Common myeloid progenitor, CD34-positive (primary cell): ENCODE measurements around the gene RAP1A.
"Not testable (repeated sequence)": the region's sequence is repeated elsewhere in the genome, so short reads cannot be mapped to it uniquely, and the experiment has no call there.

Experiments
- CTCF ChIA-PET: fragments of 350-600 bp; sonication (Branson Sonifier 250); formaldehyde crosslinking; loops from one replicate; lab custom pipeline; 2021; ENCODE audit warnings: antibody characterized with exemption; lab: Charles Lee
- POLR2A ChIA-PET: fragments of 350-600 bp; sonication (Branson Sonifier 250); formaldehyde crosslinking; loops from one replicate; lab custom pipeline; 2021; ENCODE audit warnings: antibody characterized with exemption; lab: Charles Lee
- DNase-seq, 3 donors: peaks; one replicate each; pipeline versions ENCODE4 v3.0.0 to v3.0.0-alpha.2; 2013
- H3K27ac ChIP-seq, 2 experiments: 1 replicate in 1 of 2; 2 replicates in 1 of 2; pipeline ENCODE4 v1.7.0; 2013; ENCODE audit warnings: inconsistent platforms in 2 of 2, low read length in 2 of 2, mild to moderate bottlenecking in 2 of 2, low read depth in 1 of 2, moderate library complexity in 1 of 2; ENCODE audit not compliant: severe bottlenecking in 2 of 2, insufficient read depth in 1 of 2, poor library complexity in 1 of 2
- H3K27me3 ChIP-seq, 5 experiments: replicated peaks in 2 of 5; 1 replicate in 3 of 5; 2 replicates in 2 of 5; pipeline versions ENCODE4 v1.6.1 to v1.7.0; 2013; ENCODE audit warnings: low read length in 4 of 5, mild to moderate bottlenecking in 2 of 5, moderate library complexity in 2 of 5, inconsistent platforms in 1 of 5; ENCODE audit not compliant: insufficient read depth in 5 of 5, control insufficient read depth in 4 of 5
- H3K36me3 ChIP-seq, 4 experiments: 1 replicate in 2 of 4; 2 replicates in 2 of 4; pipeline versions ENCODE4 v1.6.1 to v1.7.0; 2013; ENCODE audit warnings: low read length in 3 of 4, control low read depth in 1 of 4, mild to moderate bottlenecking in 1 of 4; ENCODE audit not compliant: control insufficient read depth in 4 of 4, insufficient read depth in 4 of 4
- H3K4me1 ChIP-seq, 4 experiments: 1 replicate in 3 of 4; 2 replicates in 1 of 4; pipeline versions ENCODE4 v1.6.1 to v1.7.1; 2013; ENCODE audit warnings: low read length in 3 of 4, mild to moderate bottlenecking in 3 of 4, control low read depth in 1 of 4, inconsistent platforms in 1 of 4, moderate library complexity in 1 of 4; ENCODE audit not compliant: control insufficient read depth in 4 of 4, insufficient read depth in 4 of 4; ENCODE audit errors: control extremely low read depth in 1 of 4
- H3K4me3 ChIP-seq, 7 experiments: 1 replicate in 4 of 7; 2 replicates in 3 of 7; pipeline versions ENCODE4 v1.5.1 to v1.7.0; 2013; ENCODE audit warnings: mild to moderate bottlenecking in 7 of 7, low read length in 6 of 7, moderate library complexity in 6 of 7, inconsistent platforms in 2 of 7, low read depth in 2 of 7, control low read depth in 1 of 7; ENCODE audit not compliant: insufficient read depth in 4 of 7, control insufficient read depth in 1 of 7; ENCODE audit errors: extremely low read depth in 1 of 7
- H3K9me3 ChIP-seq, 5 experiments: 1 replicate in 4 of 5; 2 replicates in 1 of 5; pipeline versions ENCODE4 v1.6.1 to v1.7.1; 2013; ENCODE audit warnings: low read length in 4 of 5, mild to moderate bottlenecking in 2 of 5, inconsistent platforms in 1 of 5, low read depth in 1 of 5, moderate library complexity in 1 of 5; ENCODE audit not compliant: control insufficient read depth in 4 of 5, insufficient read depth in 2 of 5; ENCODE audit errors: control extremely low read depth in 1 of 5
- WGBS: methylation state at CpG from one replicate; pipeline ENCODE4 v1.1.5; 2013; ENCODE audit not compliant: insufficient coverage; 5-methylcytosine and 5-hydroxymethylcytosine counted together

RAP1A gene

GRCh38 chr1:111685293-111686153, 65.9 kb downstream of the RAP1A start:
- CTCF ChIA-PET, H3K27ac ChIP-seq, POLR2A ChIA-PET, H3K27me3 ChIP-seq, DNase-seq, H3K36me3 ChIP-seq, H3K4me3 ChIP-seq, H3K4me1 ChIP-seq: not testable (repeated sequence)
- H3K9me3 ChIP-seq = peaks cover 1 to 21% (median 12%) of the 10 kb centered on the region in 5 experiments
- 87% methylated on average over 3 of the region's 8 CpGs for WGBS

- POLR2A ChIA-PET = no interaction called here
- H3K27ac ChIP-seq = no peak overlapping the region
- no peaks in the 10 kb centered on the region for H3K27me3 ChIP-seq
- peaks cover 0 to 3% (median 0%) of the 10 kb centered on the region in 4 experiments for H3K4me1 ChIP-seq
- peak in 2 of 3 donors; percentile 31 to 38 for DNase-seq
- CTCF ChIA-PET = interaction anchor here (0.6 to 3.0 kb wide), 6 partner anchors 10 to 209 kb away, joined by 3 to 12 read pairs (median 4); no protein-coding TSS in a partner anchor
- peaks cover 4 to 22% (median 12%) of the 10 kb centered on the region in 4 experiments for H3K36me3 ChIP-seq
- H3K4me3 ChIP-seq = no peak overlapping the region
- peaks cover 0 to 4% (median 0%) of the 10 kb centered on the region in 5 experiments for H3K9me3 ChIP-seq
Observed at GRCh38 chr1:111690306-111690617, 70.7 kb downstream of the RAP1A start.

GRCh38 chr1:111691886-111692285, 72.3 kb downstream of the RAP1A start:
- peaks cover 6 to 33% (median 16%) of the 10 kb centered on the region in 4 experiments for H3K36me3 ChIP-seq
- WGBS = 100% methylated on average over 1 of the region's 1 CpG
- H3K9me3 ChIP-seq = peaks cover 0 to 4% (median 0%) of the 10 kb centered on the region in 5 experiments
- H3K27me3 ChIP-seq = no peaks in the 10 kb centered on the region
- CTCF ChIA-PET = interaction anchor here (1.5 kb wide), 2 partner anchors 9 to 27 kb away, joined by 3 to 4 read pairs; no protein-coding TSS in a partner anchor
- H3K27ac ChIP-seq = no peak overlapping the region
- DNase-seq = no peak
- no peak overlapping the region for H3K4me3 ChIP-seq
- POLR2A ChIA-PET = no interaction called here
- peaks cover 0 to 3% (median under 1%) of the 10 kb centered on the region in 4 experiments for H3K4me1 ChIP-seq

GRCh38 chr1:111695801-111696200, 76.2 kb downstream of the RAP1A start:
- H3K27me3 ChIP-seq = no peaks in the 10 kb centered on the region
- no peak overlapping the region for H3K27ac ChIP-seq
- WGBS = no CpG with 5 or more reads among the region's 1 CpG
- no peak for DNase-seq
- peaks cover 9 to 60% (median 39%) of the 10 kb centered on the region in 4 experiments for H3K36me3 ChIP-seq
- POLR2A ChIA-PET = no interaction called here
- H3K9me3 ChIP-seq = no peaks in the 10 kb centered on the region
- H3K4me1 ChIP-seq = peaks cover 0 to 2% (median 0%) of the 10 kb centered on the region in 4 experiments
- no peak overlapping the region for H3K4me3 ChIP-seq
- CTCF ChIA-PET = interaction anchor here (3.0 kb wide), 1 partner anchor 188 kb away, joined by 12 read pairs; no protein-coding TSS in a partner anchor

- Histone ChIP-seq H3K9me3 (no peaks in the 10 kb centered on the region), H3K36me3 (peaks cover 11 to 65% (median 42%) of the 10 kb centered on the region in 4 experiments), H3K27me3 (no peaks in the 10 kb centered on the region), H3K27ac (no peak overlapping the region), H3K4me1 (peaks cover 0 to 2% (median 0%) of the 10 kb centered on the region in 4 experiments), H3K4me3 (no peak overlapping the region)
- DNase-seq = no peak
- CTCF ChIA-PET = interaction anchor here (1.6 kb wide), 1 partner anchor 38 kb away, joined by 3 read pairs; no protein-coding TSS in a partner anchor
- POLR2A ChIA-PET = no interaction called here
Observed at GRCh38 chr1:111696330-111696729, 76.7 kb downstream of the RAP1A start.

- POLR2A ChIA-PET = interaction anchor here (0.6 kb wide), 2 partner anchors 25 to 188 kb away, joined by 3 read pairs; no protein-coding TSS in a partner anchor
- no peak overlapping the region for H3K4me3 ChIP-seq
Observed at GRCh38 chr1:111699268-111699667, 79.7 kb downstream of the RAP1A start.

GRCh38 chr1:111702504-111703050, 83.0 kb downstream of the RAP1A start:
- POLR2A ChIA-PET = no interaction called here

More at GRCh38 chr1:111699268-111699667, 79.7 kb downstream of the RAP1A start:
- CTCF ChIA-PET = interaction anchor here (0.9 to 1.3 kb wide), 5 partner anchors 11 to 214 kb away, joined by 3 to 5 read pairs (median 5); no protein-coding TSS in a partner anchor
- peaks cover 0 to 2% (median 0%) of the 10 kb centered on the region in 4 experiments for H3K4me1 ChIP-seq
- H3K9me3 ChIP-seq = no peaks in the 10 kb centered on the region
- DNase-seq = no peak
- H3K36me3 ChIP-seq = peaks cover 18 to 64% (median 43%) of the 10 kb centered on the region in 4 experiments
- no peaks in the 10 kb centered on the region for H3K27me3 ChIP-seq
- no peak overlapping the region for H3K27ac ChIP-seq

More at GRCh38 chr1:111702504-111703050, 83.0 kb downstream of the RAP1A start:
- DNase-seq = no peak
- CTCF ChIA-PET = interaction anchor here (0.7 to 5.9 kb wide), 8 partner anchors 8 to 221 kb away, joined by 3 to 39 read pairs (median 4); no protein-coding TSS in a partner anchor
- H3K4me1 ChIP-seq = no peaks in the 10 kb centered on the region
- H3K27ac ChIP-seq = no peak overlapping the region
- H3K36me3 ChIP-seq = peaks cover 27 to 71% (median 47%) of the 10 kb centered on the region in 4 experiments
- H3K9me3 ChIP-seq = no peaks in the 10 kb centered on the region
- H3K4me3 ChIP-seq = no peak overlapping the region
- H3K27me3 ChIP-seq = no peaks in the 10 kb centered on the region
- WGBS = 100% methylated on average over 1 of the region's 5 CpGs
